SIG-M5 treated with dmso at 0.1 percent for 504 hours (cell line): ENCODE data around the gene CENATAC.
"Not testable (repeated sequence)": the region's sequence is repeated elsewhere in the genome, so short reads cannot be mapped to it uniquely, and the experiment has no call there.

Experiments
- DNase-seq: peaks from one replicate; lab custom pipeline; 2025; ENCODE audit not compliant: unreplicated experiment; lab: John Stamatoyannopoulos, UW

The CENATAC gene

DNA sequence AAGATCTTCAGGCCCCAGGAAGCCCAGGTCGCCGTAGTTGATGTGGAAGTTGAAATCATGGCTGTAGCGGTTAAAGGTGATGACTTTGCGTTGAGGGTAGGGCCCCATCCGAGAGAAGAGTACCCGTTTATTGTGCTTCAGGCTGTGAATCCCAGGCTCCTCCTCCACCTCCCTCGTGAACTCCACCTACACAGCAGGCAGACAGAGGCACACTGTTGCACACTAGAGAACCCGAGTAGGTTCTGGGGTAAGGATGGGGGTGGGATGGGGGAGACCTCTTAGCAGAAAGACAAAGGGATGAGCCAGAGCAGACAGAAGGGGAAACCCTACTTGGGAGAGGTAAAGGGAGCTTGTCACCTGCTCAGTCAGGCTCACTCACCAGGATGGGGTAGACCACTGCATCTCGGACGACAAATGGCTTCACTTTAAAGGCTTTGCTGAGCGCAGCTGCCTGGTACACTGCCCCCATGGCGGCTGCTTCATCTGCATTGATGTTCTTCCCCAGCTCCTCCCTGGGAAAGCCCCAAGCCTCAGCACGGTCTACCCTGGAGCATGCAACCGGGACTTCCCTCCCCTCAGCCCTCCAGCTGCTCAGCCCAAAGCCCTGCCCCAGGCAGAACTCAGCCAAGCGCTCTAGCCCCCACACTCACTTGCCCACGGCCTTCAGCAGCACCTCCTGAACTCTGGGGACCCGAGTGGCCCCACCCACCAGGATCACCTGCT is 53.7 kb downstream of the CENATAC start:
- no peak for DNase-seq

- no peak for DNase-seq
These were observed 54.4 kb downstream of the CENATAC start for GRCh38 chr11:119052163-119052814.

DNA sequence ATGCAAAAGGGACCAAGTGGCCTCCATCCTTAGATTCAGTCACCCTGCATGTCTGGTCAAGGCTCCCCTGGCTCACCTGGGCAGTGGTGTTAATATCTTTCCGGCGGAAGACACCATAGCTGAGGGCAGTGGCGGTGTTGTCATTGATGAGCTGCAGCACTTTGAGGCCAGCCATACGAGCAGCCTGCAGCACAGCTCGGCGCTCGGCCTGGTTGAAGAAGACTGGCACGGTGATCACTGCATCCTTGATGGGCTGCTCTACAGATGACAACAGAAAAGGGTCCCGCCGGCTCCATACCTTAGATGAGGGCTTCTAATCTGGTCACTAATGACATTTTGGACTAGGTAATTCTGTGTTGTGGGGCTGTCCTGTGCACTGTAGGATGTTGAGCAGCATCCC is 56.5 kb downstream of the CENATAC start:
- no peak for DNase-seq

DNA sequence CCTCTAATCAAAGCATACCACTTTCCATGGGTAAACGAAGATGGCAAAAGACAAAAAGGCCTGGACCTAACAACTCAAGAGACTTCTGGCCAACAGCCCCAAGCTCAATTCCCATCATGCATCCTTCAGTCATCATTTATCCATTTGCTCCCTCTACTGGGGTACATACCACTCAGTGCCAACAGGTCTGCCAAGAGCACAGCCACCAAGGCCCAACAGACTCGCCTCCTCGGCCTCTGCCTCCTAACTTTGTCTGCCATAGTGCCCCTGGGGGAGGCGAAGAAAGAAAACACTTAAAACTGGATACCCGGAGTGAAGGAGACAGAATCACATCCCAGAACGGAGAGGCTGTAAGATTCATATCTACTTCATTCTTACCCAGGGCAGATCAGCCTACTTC is 58.0 kb downstream of the CENATAC start:
- peak; percentile 61 for DNase-seq

GRCh38 chr11:119056421-119056999 is 58.6 kb downstream of the CENATAC start:
- no peak for DNase-seq

DNA sequence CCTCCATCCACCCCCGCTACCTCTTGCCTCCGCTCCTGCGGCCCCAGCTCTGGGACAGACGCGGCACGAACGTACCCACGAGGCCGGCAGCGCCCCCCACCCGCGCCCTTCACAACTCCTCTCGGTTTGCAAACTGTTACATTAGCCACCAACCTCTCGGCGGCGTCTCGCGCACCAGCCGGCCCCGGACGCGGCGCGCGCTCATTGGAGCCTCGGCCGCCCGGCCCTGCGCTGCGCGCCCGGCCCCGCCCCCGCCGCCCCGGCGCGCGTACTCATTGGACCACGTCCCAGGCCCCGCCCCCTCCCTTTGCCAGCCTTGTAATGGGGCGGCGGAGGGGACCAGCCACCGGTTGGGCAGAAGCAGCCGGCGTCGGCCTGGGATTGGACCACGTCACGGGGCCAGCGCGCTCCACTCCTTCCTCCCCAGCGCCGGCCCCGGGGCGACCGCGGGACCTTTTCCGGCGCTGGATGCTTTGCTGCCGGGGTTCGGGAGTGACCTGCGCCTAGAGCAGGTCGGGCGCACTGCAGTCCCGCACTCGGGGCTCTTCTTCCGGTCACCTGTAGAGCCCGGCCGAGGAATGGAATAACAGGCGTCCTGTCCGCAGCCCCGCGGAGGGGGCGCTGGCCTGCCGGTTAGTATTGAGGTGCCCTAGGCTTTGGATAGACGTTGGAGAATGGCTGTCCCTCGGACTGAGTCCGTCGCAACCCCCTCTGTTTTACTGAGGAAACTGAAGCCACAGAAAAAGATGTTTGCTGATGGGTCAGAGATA is 59.2 kb downstream of the CENATAC start, which contains the start of gene HYOU1:
HYOU1 (minus strand) TSS at position 206 of the 770 bp plus-strand sequence. CDS start 1,045 bp downstream, outside the sequence.
- peak; percentile 96 for DNase-seq

DNA sequence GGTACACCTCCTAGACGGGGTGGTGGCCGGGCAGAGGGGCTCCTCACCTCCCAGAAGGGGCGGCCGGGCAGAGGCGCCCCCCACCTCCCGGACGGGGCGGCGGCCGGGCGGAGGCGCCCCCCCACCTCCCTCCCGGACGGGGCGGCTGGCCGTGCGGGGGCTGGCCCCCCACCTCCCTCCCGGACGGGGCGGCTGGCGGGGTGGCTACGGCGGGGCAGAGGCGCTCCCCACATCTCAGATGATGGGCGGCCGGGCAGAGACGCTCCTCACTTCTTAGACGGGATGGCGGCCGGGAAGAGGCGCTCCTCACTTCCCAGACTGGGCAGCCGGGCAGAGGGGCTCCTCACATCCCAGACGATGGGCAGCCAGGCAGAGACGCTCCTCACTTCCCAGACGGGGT is 61.2 kb downstream of the CENATAC start:
- DNase-seq, result not testable (repeated sequence)

GRCh38 chr11:119061256-119061655 is 63.3 kb downstream of the CENATAC start:
- no peak for DNase-seq

GRCh38 chr11:119062779-119063178 is 64.8 kb downstream of the CENATAC start:
- DNase-seq, result no peak

DNA sequence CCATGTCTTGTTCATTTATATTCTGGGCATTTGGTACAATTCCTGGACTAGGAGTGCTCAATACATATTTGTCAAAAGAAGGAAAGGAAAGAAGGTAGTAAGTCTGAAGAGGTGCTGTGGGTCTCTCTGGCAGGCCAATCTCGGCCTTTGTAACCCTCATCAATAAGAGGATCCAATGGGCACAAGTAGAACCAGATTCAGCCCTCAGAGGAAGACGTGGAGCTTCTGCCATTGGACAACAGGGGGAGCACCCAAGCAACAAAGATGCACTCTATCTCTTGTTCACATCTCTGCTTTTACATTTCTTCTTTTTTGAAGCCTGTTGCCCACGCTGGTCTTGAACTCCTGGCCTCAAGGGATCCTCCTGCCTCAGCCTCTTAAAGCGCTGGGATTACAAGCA is 67.4 kb downstream of the CENATAC start:
- DNase-seq, result peak; percentile 51
